Panc1 (cell line): Measurements from ENCODE around the gene PFDN4. TPM values are rescaled to one million over a fixed set of nuclear protein-coding genes. Genes with fewer than 3 reads are reported as not detected.

ENCODE experiments used
- ATAC-seq: fragments of 200-7000 bp; cut with Tn5 transposase; 2 replicates; pipeline ENCODE4 v1.9.1; 2020; ENCODE audit warnings: mild to moderate bottlenecking, moderate library complexity
- BruUV-seq: library from RNA; stranded (reverse); fragments of 400-500 nt; replicated peaks from 2 replicates; lab custom pipeline; 2021; lab: Mats Ljungman, UMichigan
- CTCF ChIA-PET: fragments of 300-600 bp; sonication (Branson Sonifier 250); formaldehyde crosslinking; loops from one replicate; lab custom pipeline; 2022; ENCODE audit warnings: antibody characterized with exemption; lab: Charles Lee
- POLR2A ChIA-PET: fragments of 300-600 bp; sonication (Branson Sonifier 250); formaldehyde crosslinking; loops from one replicate; lab custom pipeline; 2022; ENCODE audit warnings: antibody characterized with exemption; lab: Charles Lee
- DNase-seq: peaks from one replicate; pipeline ENCODE4 v3.0.0-alpha.2; 2010; ENCODE audit warnings: low read depth, low spot score
- H3K27ac ChIP-seq: 2 replicates; pipeline ENCODE4 v1.5.1; 2011; ENCODE audit warnings: mild to moderate bottlenecking, low read length, inconsistent platforms
- H3K27me3 ChIP-seq: fragments of 200-500 bp; sonication (Bioruptor generic); 2 replicates; pipeline ENCODE4 v1.6.0; 2014; ENCODE audit warnings: low read length, inconsistent platforms; ENCODE audit not compliant: control insufficient read depth, insufficient read depth
- H3K36me3 ChIP-seq: fragments of 200-500 bp; sonication (Bioruptor generic); 2 replicates; pipeline ENCODE4 v1.5.1; 2014; ENCODE audit warnings: inconsistent platforms, mild to moderate bottlenecking, low read length, moderate library complexity; ENCODE audit not compliant: control insufficient read depth, insufficient read depth
- H3K4me1 ChIP-seq: 2 replicates; pipeline ENCODE4 v1.5.1; 2011; ENCODE audit warnings: inconsistent platforms, mild to moderate bottlenecking, low read length, moderate library complexity; ENCODE audit not compliant: control insufficient read depth, insufficient read depth
- H3K4me3 ChIP-seq, 2 experiments: 2 replicates each; pipeline ENCODE4 v1.5.1; 2011 to 2012; ENCODE audit warnings: low read depth in 2 of 2, low read length in 2 of 2, mild to moderate bottlenecking in 2 of 2, inconsistent platforms in 1 of 2, moderate library complexity in 1 of 2
- H3K9me3 ChIP-seq: fragments of 200-500 bp; sonication (Bioruptor generic); 2 replicates; pipeline ENCODE4 v1.5.1; 2014; ENCODE audit warnings: low read depth, mild to moderate bottlenecking, inconsistent platforms, low read length, moderate library complexity; ENCODE audit not compliant: control insufficient read depth, insufficient read depth
- CTCF ChIP-seq: fragments of 450-650 bp; IDR thresholded peaks from 2 replicates; pipeline ENCODE4 v1.5.1; 2017; ENCODE audit warnings: mild to moderate bottlenecking
- POLR2AphosphoS5 ChIP-seq: IDR thresholded peaks from 2 replicates; pipeline ENCODE4 v1.6.1; 2012; ENCODE audit warnings: mild to moderate bottlenecking, low read depth, low read length, moderate library complexity
- SIN3A ChIP-seq: IDR thresholded peaks from 2 replicates; pipeline ENCODE4 v1.6.1; 2012; ENCODE audit warnings: low read depth, mild to moderate bottlenecking, low read length, moderate library complexity, borderline replicate concordance; ENCODE audit not compliant: insufficient read depth
- TCF7L2 ChIP-seq: IDR thresholded peaks from 2 replicates; pipeline ENCODE4 v1.6.1; 2011; ENCODE audit warnings: mild to moderate bottlenecking, low read depth, low read length, inconsistent platforms
- in situ Hi-C: cut with HindIII; loops from 2 replicates; pipeline ENCODE4 v1.10.0; 2016; ENCODE audit warnings: low sequenced_read_pairs, low pct_unique_long_range_greater_than_20kb
- intact Hi-C: fragments of 100-400 bp; cut with micrococcal nuclease; formaldehyde crosslinking; loops from one replicate; pipeline ENCODE4 v1.10.0; 2022; ENCODE audit not compliant: unreplicated experiment
- total RNA-seq: library from RNA; stranded (reverse); gene quantifications from one replicate; pipeline ENCODE4 v1.2.1, GENCODE V29; 2021; ENCODE audit not compliant: unreplicated experiment
- TF ChIP-seq, protein P1 (sequence below), 2 experiments: IDR thresholded peaks; 2 replicates each; pipeline ENCODE4 v1.6.1; 2011 to 2012; ENCODE audit warnings: low read depth in 2 of 2, control low read depth in 1 of 2, low read length in 1 of 2, mild to moderate bottlenecking in 1 of 2, moderate library complexity in 1 of 2; ENCODE audit not compliant: insufficient read depth in 1 of 2

The PFDN4 gene
- total RNA-seq, 1 experiment from 2014 or later: 48.2 TPM

GRCh38 chr20:54229566-54230160, 21.8 kb downstream of the PFDN4 start:
- no peak for TF ChIP-seq POLR2AphosphoS5
- no peak for TF ChIP-seq SIN3A
- no peak for TF ChIP-seq CTCF
- TF ChIP-seq TCF7L2: no peak
- TF ChIP-seq, protein P1, sequence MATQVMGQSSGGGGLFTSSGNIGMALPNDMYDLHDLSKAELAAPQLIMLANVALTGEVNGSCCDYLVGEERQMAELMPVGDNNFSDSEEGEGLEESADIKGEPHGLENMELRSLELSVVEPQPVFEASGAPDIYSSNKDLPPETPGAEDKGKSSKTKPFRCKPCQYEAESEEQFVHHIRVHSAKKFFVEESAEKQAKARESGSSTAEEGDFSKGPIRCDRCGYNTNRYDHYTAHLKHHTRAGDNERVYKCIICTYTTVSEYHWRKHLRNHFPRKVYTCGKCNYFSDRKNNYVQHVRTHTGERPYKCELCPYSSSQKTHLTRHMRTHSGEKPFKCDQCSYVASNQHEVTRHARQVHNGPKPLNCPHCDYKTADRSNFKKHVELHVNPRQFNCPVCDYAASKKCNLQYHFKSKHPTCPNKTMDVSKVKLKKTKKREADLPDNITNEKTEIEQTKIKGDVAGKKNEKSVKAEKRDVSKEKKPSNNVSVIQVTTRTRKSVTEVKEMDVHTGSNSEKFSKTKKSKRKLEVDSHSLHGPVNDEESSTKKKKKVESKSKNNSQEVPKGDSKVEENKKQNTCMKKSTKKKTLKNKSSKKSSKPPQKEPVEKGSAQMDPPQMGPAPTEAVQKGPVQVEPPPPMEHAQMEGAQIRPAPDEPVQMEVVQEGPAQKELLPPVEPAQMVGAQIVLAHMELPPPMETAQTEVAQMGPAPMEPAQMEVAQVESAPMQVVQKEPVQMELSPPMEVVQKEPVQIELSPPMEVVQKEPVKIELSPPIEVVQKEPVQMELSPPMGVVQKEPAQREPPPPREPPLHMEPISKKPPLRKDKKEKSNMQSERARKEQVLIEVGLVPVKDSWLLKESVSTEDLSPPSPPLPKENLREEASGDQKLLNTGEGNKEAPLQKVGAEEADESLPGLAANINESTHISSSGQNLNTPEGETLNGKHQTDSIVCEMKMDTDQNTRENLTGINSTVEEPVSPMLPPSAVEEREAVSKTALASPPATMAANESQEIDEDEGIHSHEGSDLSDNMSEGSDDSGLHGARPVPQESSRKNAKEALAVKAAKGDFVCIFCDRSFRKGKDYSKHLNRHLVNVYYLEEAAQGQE (IDR thresholded peaks at IDR 0.05; ENCODE audit: insufficient read depth in 1 of 2, low read depth in 2 of 2, low read length in 1 of 2): no peak
- in situ Hi-C loops: no loop called here
- CTCF ChIA-PET: no interaction called here
- DNase-seq (no peak), ATAC-seq (no peak)
- Histone ChIP-seq H3K27ac (no peak overlapping the region), H3K9me3 (peaks cover 6% of the 10 kb centered on the region; the same call in 1 of the 2 replicates), H3K4me3 (no peak overlapping the region), H3K4me1 (no peaks in the 10 kb centered on the region), H3K27me3 (no peaks in the 10 kb centered on the region; the same call in 1 of the 2 replicates), H3K36me3 (no peaks in the 10 kb centered on the region)
- no TSS peak for BruUV-seq
- POLR2A ChIA-PET: no interaction called here
- intact Hi-C loops: no loop called here

GRCh38 chr20:54231036-54231435, 23.1 kb downstream of the PFDN4 start:
- POLR2A ChIA-PET: no interaction called here
- DNase-seq (no peak), ATAC-seq (no peak)
- no peaks in the 10 kb centered on the region for H3K4me1 ChIP-seq
- in situ Hi-C loops (no loop called here), intact Hi-C loops (no loop called here)
- no TSS peak for BruUV-seq
- H3K27me3 ChIP-seq: peaks cover 7% of the 10 kb centered on the region
- peaks cover 6% of the 10 kb centered on the region; the same call in 1 of the 2 replicates for H3K9me3 ChIP-seq
- no peaks in the 10 kb centered on the region for H3K36me3 ChIP-seq
- H3K27ac ChIP-seq: no peak overlapping the region
- TF ChIP-seq SIN3A (no peak), CTCF (no peak), POLR2AphosphoS5 (no peak), TCF7L2 (no peak)
- TF ChIP-seq, protein P1 (IDR thresholded peaks at IDR 0.05; ENCODE audit: insufficient read depth in 1 of 2, low read depth in 2 of 2, low read length in 1 of 2): no peak
- CTCF ChIA-PET: no interaction called here
- H3K4me3 ChIP-seq: no peak overlapping the region
